HEK293 (cell line): ENCODE data around the gene BEST1.
A peak's percentile ranks its signal among the peaks of the same experiment; 100 is the strongest.

Experiments used
- BCL11A ChIP-seq: fragments of 450-650 bp; formaldehyde crosslinking; IDR thresholded peaks from 2 replicates; pipeline ENCODE4 v1.5.1; 2016; ENCODE audit warnings: low read depth, missing biosample characterization, missing genetic modification characterization
- MEIS1 ChIP-seq: sonication (generic); formaldehyde crosslinking; IDR thresholded peaks from 2 replicates; pipeline ENCODE4 v1.8.1; 2022; ENCODE audit warnings: missing genetic modification reagents, mild to moderate bottlenecking, borderline replicate concordance
- OSR2 ChIP-seq: fragments of 450-650 bp; formaldehyde crosslinking; IDR thresholded peaks from 2 replicates; pipeline ENCODE4 v1.5.1; 2016; ENCODE audit warnings: missing biosample characterization, missing genetic modification characterization
- SALL2 ChIP-seq: fragments of 450-650 bp; formaldehyde crosslinking; IDR thresholded peaks from 2 replicates; pipeline ENCODE4 v1.5.0; 2017; ENCODE audit warnings: missing biosample characterization, mild to moderate bottlenecking, missing genetic modification characterization, borderline replicate concordance
- SP2 ChIP-seq: fragments of 450-650 bp; formaldehyde crosslinking; IDR thresholded peaks from 2 replicates; pipeline ENCODE4 v1.5.1; 2016; ENCODE audit warnings: missing biosample characterization, missing genetic modification characterization
- WT1 ChIP-seq: fragments of 450-650 bp; formaldehyde crosslinking; IDR thresholded peaks from 2 replicates; pipeline ENCODE4 v1.5.1; 2016; ENCODE audit warnings: missing biosample characterization, missing genetic modification characterization
- ZNF10 ChIP-seq: fragments of 450-650 bp; formaldehyde crosslinking; IDR thresholded peaks from 2 replicates; pipeline ENCODE4 v1.5.1; 2017; ENCODE audit warnings: missing biosample characterization, missing genetic modification characterization
- ZNF114 ChIP-seq: fragments of 450-650 bp; formaldehyde crosslinking; IDR thresholded peaks from 2 replicates; pipeline ENCODE4 v1.5.0; 2017; ENCODE audit warnings: missing biosample characterization, missing genetic modification characterization
- ZNF121 ChIP-seq: fragments of 450-650 bp; formaldehyde crosslinking; IDR thresholded peaks from 2 replicates; pipeline ENCODE4 v1.5.1; 2016; ENCODE audit warnings: missing biosample characterization, missing genetic modification characterization
- ZNF175 ChIP-seq: fragments of 450-650 bp; formaldehyde crosslinking; IDR thresholded peaks from 2 replicates; pipeline ENCODE4 v1.5.1; 2016; ENCODE audit warnings: missing biosample characterization, missing genetic modification characterization
- ZNF184 ChIP-seq: fragments of 450-650 bp; IDR thresholded peaks from 2 replicates; pipeline ENCODE4 v1.5.1; 2018; ENCODE audit warnings: missing biosample characterization, mild to moderate bottlenecking, missing genetic modification characterization
- ZNF223 ChIP-seq: fragments of 450-650 bp; formaldehyde crosslinking; IDR thresholded peaks from 2 replicates; pipeline ENCODE4 v1.5.1; 2016; ENCODE audit warnings: missing biosample characterization, missing genetic modification characterization
- ZNF23 ChIP-seq: fragments of 450-650 bp; formaldehyde crosslinking; IDR thresholded peaks from 2 replicates; pipeline ENCODE4 v1.5.1; 2016; ENCODE audit warnings: missing biosample characterization, missing genetic modification characterization, borderline replicate concordance
- ZNF302 ChIP-seq: fragments of 450-650 bp; formaldehyde crosslinking; IDR thresholded peaks from 2 replicates; pipeline ENCODE4 v1.5.1; 2016; ENCODE audit warnings: missing biosample characterization, missing genetic modification characterization, low read depth
- ZNF335 ChIP-seq: fragments of 450-650 bp; formaldehyde crosslinking; conservative IDR thresholded peaks from 2 replicates; pipeline ENCODE4 v1.5.1; 2016; ENCODE audit warnings: missing biosample characterization, missing genetic modification characterization
- ZNF366 ChIP-seq: fragments of 450-650 bp; formaldehyde crosslinking; conservative IDR thresholded peaks from 2 replicates; pipeline ENCODE4 v1.5.1; 2016; ENCODE audit warnings: missing biosample characterization, missing genetic modification characterization
- ZNF423 ChIP-seq: fragments of 450-650 bp; formaldehyde crosslinking; IDR thresholded peaks from 2 replicates; pipeline ENCODE4 v1.5.1; 2016; ENCODE audit warnings: missing biosample characterization, missing genetic modification characterization
- ZNF501 ChIP-seq: fragments of 450-650 bp; formaldehyde crosslinking; IDR thresholded peaks from 2 replicates; pipeline ENCODE4 v1.5.1; 2016; ENCODE audit warnings: missing biosample characterization, missing genetic modification characterization
- ZNF596 ChIP-seq: fragments of 450-650 bp; IDR thresholded peaks from 2 replicates; pipeline ENCODE4 v1.5.0; 2018; ENCODE audit warnings: missing biosample characterization, mild to moderate bottlenecking, missing genetic modification characterization, moderate library complexity
- ZNF670 ChIP-seq: fragments of 450-650 bp; formaldehyde crosslinking; IDR thresholded peaks from 2 replicates; pipeline ENCODE4 v1.5.1; 2016; ENCODE audit warnings: missing biosample characterization, missing genetic modification characterization, low read depth
- ZNF785 ChIP-seq: fragments of 450-650 bp; formaldehyde crosslinking; IDR thresholded peaks from 2 replicates; pipeline ENCODE4 v1.5.1; 2016; ENCODE audit warnings: missing biosample characterization, missing genetic modification characterization
- TF ChIP-seq, protein P1 (sequence below): fragments of 450-650 bp; formaldehyde crosslinking; IDR thresholded peaks from 2 replicates; pipeline ENCODE4 v1.5.1; 2017; ENCODE audit warnings: missing biosample characterization, missing genetic modification characterization
- TF ChIP-seq, protein P2 (sequence below): fragments of 450-650 bp; formaldehyde crosslinking; IDR thresholded peaks from 2 replicates; pipeline ENCODE4 v1.5.1; 2017; ENCODE audit warnings: missing biosample characterization, missing genetic modification characterization
- TF ChIP-seq, protein P3 (sequence below): fragments of 450-650 bp; formaldehyde crosslinking; IDR thresholded peaks from 2 replicates; pipeline ENCODE4 v1.5.1; 2016; ENCODE audit warnings: missing biosample characterization, missing genetic modification characterization, borderline replicate concordance
- TF ChIP-seq, protein P4 (sequence below): fragments of 450-650 bp; formaldehyde crosslinking; IDR thresholded peaks from 2 replicates; pipeline ENCODE4 v1.5.1; 2016; ENCODE audit warnings: missing biosample characterization, missing genetic modification characterization
- TF ChIP-seq, protein P5 (sequence below): fragments of 450-650 bp; formaldehyde crosslinking; conservative IDR thresholded peaks from 2 replicates; pipeline ENCODE4 v1.5.1; 2016; ENCODE audit warnings: low read depth, missing biosample characterization, missing genetic modification characterization

The BEST1 gene

DNA sequence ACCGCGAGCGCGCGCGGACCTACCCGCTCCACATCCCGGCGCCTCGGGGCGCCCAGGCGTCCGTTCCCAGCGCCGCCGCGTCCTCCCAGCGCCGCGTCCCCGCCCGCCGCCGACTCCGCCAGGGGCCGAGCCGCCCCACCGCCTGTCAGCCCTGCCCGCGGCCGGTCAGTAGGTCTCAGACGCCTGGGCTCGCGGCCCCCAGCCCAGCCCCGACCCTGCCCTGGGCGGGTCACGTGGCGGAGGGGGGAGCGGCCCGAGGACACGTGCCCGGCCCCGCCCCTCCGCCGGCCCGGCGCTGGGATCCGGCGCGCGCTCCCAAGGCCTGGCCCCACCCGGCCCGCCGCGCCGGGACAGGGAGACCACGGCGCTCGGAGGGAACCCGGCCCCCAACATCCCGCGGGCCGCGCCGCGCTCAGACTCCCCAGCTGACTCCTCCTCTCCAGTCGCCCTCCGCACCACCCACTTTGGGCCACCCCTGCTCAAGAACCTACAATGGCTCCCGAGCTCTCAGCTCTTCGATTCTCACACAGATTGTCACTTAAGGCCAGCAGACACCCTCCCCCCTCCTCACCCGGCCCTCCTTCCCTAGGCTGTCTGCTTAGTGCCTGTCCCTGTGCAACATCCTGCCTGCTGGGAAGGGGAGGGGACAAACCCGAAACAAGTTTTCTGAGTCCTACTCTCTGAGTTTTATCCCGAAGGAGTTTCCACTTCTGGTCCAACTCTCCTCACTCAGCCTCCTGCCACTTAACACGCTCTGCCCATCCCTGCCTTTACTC, 32.6 kb upstream of the BEST1 start, which contains the start of gene RAB3IL1 (continued):
- TF ChIP-seq, protein P1, sequence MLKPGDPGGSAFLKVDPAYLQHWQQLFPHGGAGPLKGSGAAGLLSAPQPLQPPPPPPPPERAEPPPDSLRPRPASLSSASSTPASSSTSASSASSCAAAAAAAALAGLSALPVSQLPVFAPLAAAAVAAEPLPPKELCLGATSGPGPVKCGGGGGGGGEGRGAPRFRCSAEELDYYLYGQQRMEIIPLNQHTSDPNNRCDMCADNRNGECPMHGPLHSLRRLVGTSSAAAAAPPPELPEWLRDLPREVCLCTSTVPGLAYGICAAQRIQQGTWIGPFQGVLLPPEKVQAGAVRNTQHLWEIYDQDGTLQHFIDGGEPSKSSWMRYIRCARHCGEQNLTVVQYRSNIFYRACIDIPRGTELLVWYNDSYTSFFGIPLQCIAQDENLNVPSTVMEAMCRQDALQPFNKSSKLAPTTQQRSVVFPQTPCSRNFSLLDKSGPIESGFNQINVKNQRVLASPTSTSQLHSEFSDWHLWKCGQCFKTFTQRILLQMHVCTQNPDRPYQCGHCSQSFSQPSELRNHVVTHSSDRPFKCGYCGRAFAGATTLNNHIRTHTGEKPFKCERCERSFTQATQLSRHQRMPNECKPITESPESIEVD (tag by site-specific recombination) = no peak
- TF ChIP-seq SP2 (tag by site-specific recombination) (peak; percentile 45), OSR2 (no peak), ZNF121 (tag by site-specific recombination) (no peak), SALL2 (tag by site-specific recombination) (no peak), ZNF223 (no peak), ZNF10 (tag by site-specific recombination) (no peak), ZNF184 (tag by site-specific recombination) (no peak), ZNF23 (tag by site-specific recombination) (no peak), ZNF366 (tag by site-specific recombination) (0 out of 2 replicates have a peak, but pooled peaks have one; percentile 10), WT1 (tag by site-specific recombination) (peak; percentile 18; the same call in 1 of the 2 replicates), ZNF785 (tag by site-specific recombination) (no peak), MEIS1 (no peak), ZNF302 (no peak), ZNF670 (tag by site-specific recombination) (no peak), ZNF423 (tag by site-specific recombination) (no peak), ZNF114 (tag by site-specific recombination) (no peak), BCL11A (tag by site-specific recombination) (no peak), ZNF501 (tag by site-specific recombination) (no peak), ZNF335 (tag by site-specific recombination) (peak; percentile 97), ZNF175 (tag by site-specific recombination) (no peak), ZNF596 (tag by site-specific recombination) (no peak)
- TF ChIP-seq, protein P2, sequence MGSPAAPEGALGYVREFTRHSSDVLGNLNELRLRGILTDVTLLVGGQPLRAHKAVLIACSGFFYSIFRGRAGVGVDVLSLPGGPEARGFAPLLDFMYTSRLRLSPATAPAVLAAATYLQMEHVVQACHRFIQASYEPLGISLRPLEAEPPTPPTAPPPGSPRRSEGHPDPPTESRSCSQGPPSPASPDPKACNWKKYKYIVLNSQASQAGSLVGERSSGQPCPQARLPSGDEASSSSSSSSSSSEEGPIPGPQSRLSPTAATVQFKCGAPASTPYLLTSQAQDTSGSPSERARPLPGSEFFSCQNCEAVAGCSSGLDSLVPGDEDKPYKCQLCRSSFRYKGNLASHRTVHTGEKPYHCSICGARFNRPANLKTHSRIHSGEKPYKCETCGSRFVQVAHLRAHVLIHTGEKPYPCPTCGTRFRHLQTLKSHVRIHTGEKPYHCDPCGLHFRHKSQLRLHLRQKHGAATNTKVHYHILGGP (tag by site-specific recombination) = no peak
- TF ChIP-seq, protein P3, sequence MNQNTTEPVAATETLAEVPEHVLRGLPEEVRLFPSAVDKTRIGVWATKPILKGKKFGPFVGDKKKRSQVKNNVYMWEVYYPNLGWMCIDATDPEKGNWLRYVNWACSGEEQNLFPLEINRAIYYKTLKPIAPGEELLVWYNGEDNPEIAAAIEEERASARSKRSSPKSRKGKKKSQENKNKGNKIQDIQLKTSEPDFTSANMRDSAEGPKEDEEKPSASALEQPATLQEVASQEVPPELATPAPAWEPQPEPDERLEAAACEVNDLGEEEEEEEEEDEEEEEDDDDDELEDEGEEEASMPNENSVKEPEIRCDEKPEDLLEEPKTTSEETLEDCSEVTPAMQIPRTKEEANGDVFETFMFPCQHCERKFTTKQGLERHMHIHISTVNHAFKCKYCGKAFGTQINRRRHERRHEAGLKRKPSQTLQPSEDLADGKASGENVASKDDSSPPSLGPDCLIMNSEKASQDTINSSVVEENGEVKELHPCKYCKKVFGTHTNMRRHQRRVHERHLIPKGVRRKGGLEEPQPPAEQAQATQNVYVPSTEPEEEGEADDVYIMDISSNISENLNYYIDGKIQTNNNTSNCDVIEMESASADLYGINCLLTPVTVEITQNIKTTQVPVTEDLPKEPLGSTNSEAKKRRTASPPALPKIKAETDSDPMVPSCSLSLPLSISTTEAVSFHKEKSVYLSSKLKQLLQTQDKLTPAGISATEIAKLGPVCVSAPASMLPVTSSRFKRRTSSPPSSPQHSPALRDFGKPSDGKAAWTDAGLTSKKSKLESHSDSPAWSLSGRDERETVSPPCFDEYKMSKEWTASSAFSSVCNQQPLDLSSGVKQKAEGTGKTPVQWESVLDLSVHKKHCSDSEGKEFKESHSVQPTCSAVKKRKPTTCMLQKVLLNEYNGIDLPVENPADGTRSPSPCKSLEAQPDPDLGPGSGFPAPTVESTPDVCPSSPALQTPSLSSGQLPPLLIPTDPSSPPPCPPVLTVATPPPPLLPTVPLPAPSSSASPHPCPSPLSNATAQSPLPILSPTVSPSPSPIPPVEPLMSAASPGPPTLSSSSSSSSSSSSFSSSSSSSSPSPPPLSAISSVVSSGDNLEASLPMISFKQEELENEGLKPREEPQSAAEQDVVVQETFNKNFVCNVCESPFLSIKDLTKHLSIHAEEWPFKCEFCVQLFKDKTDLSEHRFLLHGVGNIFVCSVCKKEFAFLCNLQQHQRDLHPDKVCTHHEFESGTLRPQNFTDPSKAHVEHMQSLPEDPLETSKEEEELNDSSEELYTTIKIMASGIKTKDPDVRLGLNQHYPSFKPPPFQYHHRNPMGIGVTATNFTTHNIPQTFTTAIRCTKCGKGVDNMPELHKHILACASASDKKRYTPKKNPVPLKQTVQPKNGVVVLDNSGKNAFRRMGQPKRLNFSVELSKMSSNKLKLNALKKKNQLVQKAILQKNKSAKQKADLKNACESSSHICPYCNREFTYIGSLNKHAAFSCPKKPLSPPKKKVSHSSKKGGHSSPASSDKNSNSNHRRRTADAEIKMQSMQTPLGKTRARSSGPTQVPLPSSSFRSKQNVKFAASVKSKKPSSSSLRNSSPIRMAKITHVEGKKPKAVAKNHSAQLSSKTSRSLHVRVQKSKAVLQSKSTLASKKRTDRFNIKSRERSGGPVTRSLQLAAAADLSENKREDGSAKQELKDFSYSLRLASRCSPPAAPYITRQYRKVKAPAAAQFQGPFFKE (tag by site-specific recombination) = no peak
- TF ChIP-seq, protein P4, sequence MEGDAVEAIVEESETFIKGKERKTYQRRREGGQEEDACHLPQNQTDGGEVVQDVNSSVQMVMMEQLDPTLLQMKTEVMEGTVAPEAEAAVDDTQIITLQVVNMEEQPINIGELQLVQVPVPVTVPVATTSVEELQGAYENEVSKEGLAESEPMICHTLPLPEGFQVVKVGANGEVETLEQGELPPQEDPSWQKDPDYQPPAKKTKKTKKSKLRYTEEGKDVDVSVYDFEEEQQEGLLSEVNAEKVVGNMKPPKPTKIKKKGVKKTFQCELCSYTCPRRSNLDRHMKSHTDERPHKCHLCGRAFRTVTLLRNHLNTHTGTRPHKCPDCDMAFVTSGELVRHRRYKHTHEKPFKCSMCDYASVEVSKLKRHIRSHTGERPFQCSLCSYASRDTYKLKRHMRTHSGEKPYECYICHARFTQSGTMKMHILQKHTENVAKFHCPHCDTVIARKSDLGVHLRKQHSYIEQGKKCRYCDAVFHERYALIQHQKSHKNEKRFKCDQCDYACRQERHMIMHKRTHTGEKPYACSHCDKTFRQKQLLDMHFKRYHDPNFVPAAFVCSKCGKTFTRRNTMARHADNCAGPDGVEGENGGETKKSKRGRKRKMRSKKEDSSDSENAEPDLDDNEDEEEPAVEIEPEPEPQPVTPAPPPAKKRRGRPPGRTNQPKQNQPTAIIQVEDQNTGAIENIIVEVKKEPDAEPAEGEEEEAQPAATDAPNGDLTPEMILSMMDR (tag by site-specific recombination) = no peak
- TF ChIP-seq, protein P5, sequence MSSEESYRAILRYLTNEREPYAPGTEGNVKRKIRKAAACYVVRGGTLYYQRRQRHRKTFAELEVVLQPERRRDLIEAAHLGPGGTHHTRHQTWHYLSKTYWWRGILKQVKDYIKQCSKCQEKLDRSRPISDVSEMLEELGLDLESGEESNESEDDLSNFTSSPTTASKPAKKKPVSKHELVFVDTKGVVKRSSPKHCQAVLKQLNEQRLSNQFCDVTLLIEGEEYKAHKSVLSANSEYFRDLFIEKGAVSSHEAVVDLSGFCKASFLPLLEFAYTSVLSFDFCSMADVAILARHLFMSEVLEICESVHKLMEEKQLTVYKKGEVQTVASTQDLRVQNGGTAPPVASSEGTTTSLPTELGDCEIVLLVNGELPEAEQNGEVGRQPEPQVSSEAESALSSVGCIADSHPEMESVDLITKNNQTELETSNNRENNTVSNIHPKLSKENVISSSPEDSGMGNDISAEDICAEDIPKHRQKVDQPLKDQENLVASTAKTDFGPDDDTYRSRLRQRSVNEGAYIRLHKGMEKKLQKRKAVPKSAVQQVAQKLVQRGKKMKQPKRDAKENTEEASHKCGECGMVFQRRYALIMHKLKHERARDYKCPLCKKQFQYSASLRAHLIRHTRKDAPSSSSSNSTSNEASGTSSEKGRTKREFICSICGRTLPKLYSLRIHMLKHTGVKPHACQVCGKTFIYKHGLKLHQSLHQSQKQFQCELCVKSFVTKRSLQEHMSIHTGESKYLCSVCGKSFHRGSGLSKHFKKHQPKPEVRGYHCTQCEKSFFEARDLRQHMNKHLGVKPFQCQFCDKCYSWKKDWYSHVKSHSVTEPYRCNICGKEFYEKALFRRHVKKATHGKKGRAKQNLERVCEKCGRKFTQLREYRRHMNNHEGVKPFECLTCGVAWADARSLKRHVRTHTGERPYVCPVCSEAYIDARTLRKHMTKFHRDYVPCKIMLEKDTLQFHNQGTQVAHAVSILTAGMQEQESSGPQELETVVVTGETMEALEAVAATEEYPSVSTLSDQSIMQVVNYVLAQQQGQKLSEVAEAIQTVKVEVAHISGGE (tag by site-specific recombination) = no peak
